ENCODE results near the gene GMPPB. TPM values are rescaled to one million over a fixed set of nuclear protein-coding genes. Genes with fewer than 3 reads are reported as not detected.
A peak's percentile ranks its signal among the peaks of the same experiment; 100 is the strongest.
"Not testable (repeated sequence)": the region's sequence is repeated elsewhere in the genome, so short reads cannot be mapped to it uniquely, and the experiment has no call there.

Gene GMPPB
- total RNA-seq, 1 experiment from 2014 or later = 43.5 TPM

GRCh38 chr3:49700453-49701128 lies 23.2 kb downstream of the GMPPB start:
- no peak overlapping the region for H3K4me3 ChIP-seq (ENCODE audit: insufficient read depth, low read depth, low read length)
- peak; percentile 83 for DNase-seq

GRCh38 chr3:49700014-49700413 lies 23.7 kb downstream of the GMPPB start:
- Histone ChIP-seq H3K27me3 (ENCODE audit: control insufficient read depth, insufficient read depth, low read length) (no peaks in the 10 kb centered on the region), H3K36me3 (replicated peaks; ENCODE audit: control insufficient read depth, insufficient read depth, low read length) (peaks cover 7% of the 10 kb centered on the region), H3K4me3 (ENCODE audit: insufficient read depth, low read depth, low read length) (no peak overlapping the region)
- no peak for DNase-seq

More at GRCh38 chr3:49700453-49701128, 23.2 kb downstream of the GMPPB start:
- H3K27me3 ChIP-seq (ENCODE audit: control insufficient read depth, insufficient read depth, low read length) = no peaks in the 10 kb centered on the region
- H3K36me3 ChIP-seq (replicated peaks; ENCODE audit: control insufficient read depth, insufficient read depth, low read length) = peaks cover 10% of the 10 kb centered on the region

GRCh38 chr3:49699281-49699979 lies 24.3 kb downstream of the GMPPB start:
- DNase-seq = no peak
- peaks cover 7% of the 10 kb centered on the region for H3K36me3 ChIP-seq (replicated peaks; ENCODE audit: control insufficient read depth, insufficient read depth, low read length)
- H3K4me3 ChIP-seq (ENCODE audit: insufficient read depth, low read depth, low read length) = no peak overlapping the region
- H3K27me3 ChIP-seq (ENCODE audit: control insufficient read depth, insufficient read depth, low read length) = no peaks in the 10 kb centered on the region

- H3K27me3 ChIP-seq (ENCODE audit: control insufficient read depth, insufficient read depth, low read length); H3K36me3 ChIP-seq (replicated peaks; ENCODE audit: control insufficient read depth, insufficient read depth, low read length); H3K4me3 ChIP-seq (ENCODE audit: insufficient read depth, low read depth, low read length); DNase-seq: not testable (repeated sequence)
Observed at GRCh38 chr3:49695350-49696015, 28.3 kb downstream of the GMPPB start.

GRCh38 chr3:49694409-49695070 lies 29.2 kb downstream of the GMPPB start:
- H3K36me3 ChIP-seq (replicated peaks; ENCODE audit: control insufficient read depth, insufficient read depth, low read length); DNase-seq; H3K4me3 ChIP-seq (ENCODE audit: insufficient read depth, low read depth, low read length); H3K27me3 ChIP-seq (ENCODE audit: control insufficient read depth, insufficient read depth, low read length): not testable (repeated sequence)

GRCh38 chr3:49691481-49691880 lies 32.3 kb downstream of the GMPPB start:
- not testable (repeated sequence) for H3K27me3 ChIP-seq (ENCODE audit: control insufficient read depth, insufficient read depth, low read length); DNase-seq; H3K36me3 ChIP-seq (replicated peaks; ENCODE audit: control insufficient read depth, insufficient read depth, low read length)

GRCh38 chr3:49690856-49691255 lies 32.9 kb downstream of the GMPPB start:
- DNase-seq; H3K4me3 ChIP-seq (ENCODE audit: insufficient read depth, low read depth, low read length); H3K36me3 ChIP-seq (replicated peaks; ENCODE audit: control insufficient read depth, insufficient read depth, low read length); H3K27me3 ChIP-seq (ENCODE audit: control insufficient read depth, insufficient read depth, low read length): not testable (repeated sequence)

More at GRCh38 chr3:49691481-49691880, 32.3 kb downstream of the GMPPB start:
- H3K4me3 ChIP-seq (ENCODE audit: insufficient read depth, low read depth, low read length) = not testable (repeated sequence)

- not testable (repeated sequence) for DNase-seq; H3K27me3 ChIP-seq (ENCODE audit: control insufficient read depth, insufficient read depth, low read length); H3K36me3 ChIP-seq (replicated peaks; ENCODE audit: control insufficient read depth, insufficient read depth, low read length)
- H3K4me3 ChIP-seq (ENCODE audit: insufficient read depth, low read depth, low read length) = peak overlapping the region; percentile 88
Observed at GRCh38 chr3:49689908-49690624, 33.7 kb downstream of the GMPPB start.

- Histone ChIP-seq H3K4me3 (ENCODE audit: insufficient read depth, low read depth, low read length) (peak within 1 kb of the TSS; percentile 88), H3K27me3 (ENCODE audit: control insufficient read depth, insufficient read depth, low read length) (no peaks in the 10 kb centered on the region; the same call in 1 of the 2 replicates), H3K36me3 (replicated peaks; ENCODE audit: control insufficient read depth, insufficient read depth, low read length) (no peaks in the 10 kb centered on the region; the same call in 1 of the 2 replicates)
- DNase-seq = peak; percentile 98
Observed at GRCh38 chr3:49689046-49689907, 34.5 kb downstream of the GMPPB start, which contains the start of the genes MST1 and RNF123. MST1 (minus strand) TSS chr3:49689474; CDS start chr3:49688691, 783 bp downstream. RNF123 (plus strand) TSS chr3:49689557; CDS start chr3:49691166, 1,609 bp downstream.

- H3K4me3 ChIP-seq (ENCODE audit: insufficient read depth, low read depth, low read length) = peak overlapping the region; percentile 88; the same call in 1 of the 2 replicates
- DNase-seq; H3K27me3 ChIP-seq (ENCODE audit: control insufficient read depth, insufficient read depth, low read length); H3K36me3 ChIP-seq (replicated peaks; ENCODE audit: control insufficient read depth, insufficient read depth, low read length): not testable (repeated sequence)
Observed at GRCh38 chr3:49688338-49689045, 35.3 kb downstream of the GMPPB start.

- not testable (repeated sequence) for DNase-seq; H3K27me3 ChIP-seq (ENCODE audit: control insufficient read depth, insufficient read depth, low read length)
- peak overlapping the region; percentile 52; the same call in 1 of the 2 replicates for H3K4me3 ChIP-seq (ENCODE audit: insufficient read depth, low read depth, low read length)
- H3K36me3 ChIP-seq (replicated peaks; ENCODE audit: control insufficient read depth, insufficient read depth, low read length) = peaks cover 14% of the 10 kb centered on the region
Observed at GRCh38 chr3:49687424-49687795, 36.3 kb downstream of the GMPPB start.

GRCh38 chr3:49686769-49687423 lies 36.9 kb downstream of the GMPPB start:
- H3K27me3 ChIP-seq (ENCODE audit: control insufficient read depth, insufficient read depth, low read length) = not testable (repeated sequence)
- peak; percentile 89 for DNase-seq
- H3K36me3 ChIP-seq (replicated peaks; ENCODE audit: control insufficient read depth, insufficient read depth, low read length) = peaks cover 15% of the 10 kb centered on the region
- peak overlapping the region; percentile 52 for H3K4me3 ChIP-seq (ENCODE audit: insufficient read depth, low read depth, low read length)

Measured in H7 (cell line).